ENCODE data around the gene FSD1L. TPM values are rescaled to one million over a fixed set of nuclear protein-coding genes. Genes with fewer than 3 reads are reported as not detected.
"Not testable (repeated sequence)": the region's sequence is repeated elsewhere in the genome, so short reads cannot be mapped to it uniquely, and the experiment has no call there.

FSD1L gene
- polyA plus RNA-seq, 2 donors: 0.33 to 0.41 TPM

DNA sequence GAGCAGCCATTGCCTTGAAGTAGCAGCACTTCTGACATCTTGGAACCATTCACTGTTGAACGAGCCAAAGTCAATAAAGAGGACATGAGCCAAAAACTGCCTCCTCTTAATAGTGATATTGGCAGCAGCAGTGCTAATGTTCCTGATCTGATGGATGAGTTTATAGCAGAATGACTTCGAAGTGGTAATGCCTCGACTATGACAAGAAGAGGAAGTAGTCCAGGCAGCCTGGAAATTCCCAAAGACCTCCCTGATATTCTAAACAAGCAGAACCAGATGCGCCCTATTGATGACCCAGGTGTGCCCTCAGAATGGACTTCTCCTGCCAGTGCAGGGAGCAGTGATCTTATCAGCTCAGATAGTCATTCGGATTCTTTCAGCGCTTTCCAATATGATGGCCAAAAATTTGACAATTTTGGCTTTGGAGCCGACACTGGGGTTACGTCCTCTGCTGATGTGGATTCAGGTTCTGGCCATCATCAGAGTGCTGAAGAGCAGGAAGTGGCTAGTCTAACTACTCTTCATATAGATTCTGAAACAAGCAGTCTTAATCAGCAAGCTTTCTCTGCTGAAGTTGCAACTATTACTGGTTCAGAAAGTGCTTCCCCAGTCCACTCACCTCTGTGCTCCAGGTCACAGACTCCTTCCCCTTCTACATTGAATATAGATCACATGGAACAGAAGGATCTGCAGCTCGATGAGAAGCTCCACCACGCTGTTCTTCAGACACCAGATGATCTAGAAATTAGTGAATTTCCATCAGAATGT, 75.0 kb downstream of the FSD1L start:
- WGBS, 2 donors: 63 to 71% methylated on average over 9 to 10 of the region's 10 CpGs
- not testable (repeated sequence) for H3K36me3 ChIP-seq (ENCODE audit: control insufficient read depth in 2 of 2, insufficient read depth in 2 of 2, low read length in 1 of 2); H3K27ac ChIP-seq (ENCODE audit: low read depth in 2 of 2, low read length in 1 of 2); H3K9me3 ChIP-seq (ENCODE audit: control insufficient read depth in 2 of 2, insufficient read depth in 1 of 2, low read depth in 1 of 2, low read length in 1 of 2); H3K4me3 ChIP-seq (ENCODE audit: low read depth in 1 of 2, low read length in 2 of 2); H3K27me3 ChIP-seq (ENCODE audit: control insufficient read depth in 1 of 2, insufficient read depth in 2 of 2, low read length in 2 of 2); H3K4me1 ChIP-seq (ENCODE audit: control insufficient read depth in 2 of 2, insufficient read depth in 2 of 2, low read length in 1 of 2)

DNA sequence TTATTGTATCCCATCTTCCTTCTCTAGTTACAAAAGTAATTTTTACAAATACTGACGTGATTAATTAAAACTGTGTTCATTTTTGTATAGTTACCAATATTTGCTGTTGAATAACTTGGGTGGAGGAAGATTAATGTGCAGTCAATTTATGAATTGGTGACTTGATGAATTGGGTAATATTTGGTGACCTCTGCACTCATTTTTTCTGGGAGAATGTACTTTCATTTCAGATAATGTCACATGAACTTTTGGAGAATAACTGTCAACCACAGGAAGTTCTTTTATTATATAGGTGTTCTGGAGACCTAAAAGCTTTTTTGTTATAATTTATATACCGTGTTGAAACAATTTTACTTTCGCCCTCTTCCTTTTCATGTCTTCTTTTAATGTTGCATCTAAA, 83.7 kb downstream of the FSD1L start:
- Histone ChIP-seq H3K27ac (ENCODE audit: low read depth in 2 of 2, low read length in 1 of 2) (no peak overlapping the region), H3K36me3 (ENCODE audit: control insufficient read depth in 2 of 2, insufficient read depth in 2 of 2, low read length in 1 of 2) (no peaks in the 10 kb centered on the region), H3K4me1 (ENCODE audit: control insufficient read depth in 2 of 2, insufficient read depth in 2 of 2, low read length in 1 of 2) (no peaks in the 10 kb centered on the region), H3K27me3 (ENCODE audit: control insufficient read depth in 1 of 2, insufficient read depth in 2 of 2, low read length in 2 of 2) (no peaks in the 10 kb centered on the region), H3K4me3 (ENCODE audit: low read depth in 1 of 2, low read length in 2 of 2) (no peak overlapping the region), H3K9me3 (ENCODE audit: control insufficient read depth in 2 of 2, insufficient read depth in 1 of 2, low read depth in 1 of 2, low read length in 1 of 2) (no peaks in the 10 kb centered on the region)
- 72 to 79% methylated on average over 3 of the region's 3 CpGs for WGBS, 2 donors

DNA sequence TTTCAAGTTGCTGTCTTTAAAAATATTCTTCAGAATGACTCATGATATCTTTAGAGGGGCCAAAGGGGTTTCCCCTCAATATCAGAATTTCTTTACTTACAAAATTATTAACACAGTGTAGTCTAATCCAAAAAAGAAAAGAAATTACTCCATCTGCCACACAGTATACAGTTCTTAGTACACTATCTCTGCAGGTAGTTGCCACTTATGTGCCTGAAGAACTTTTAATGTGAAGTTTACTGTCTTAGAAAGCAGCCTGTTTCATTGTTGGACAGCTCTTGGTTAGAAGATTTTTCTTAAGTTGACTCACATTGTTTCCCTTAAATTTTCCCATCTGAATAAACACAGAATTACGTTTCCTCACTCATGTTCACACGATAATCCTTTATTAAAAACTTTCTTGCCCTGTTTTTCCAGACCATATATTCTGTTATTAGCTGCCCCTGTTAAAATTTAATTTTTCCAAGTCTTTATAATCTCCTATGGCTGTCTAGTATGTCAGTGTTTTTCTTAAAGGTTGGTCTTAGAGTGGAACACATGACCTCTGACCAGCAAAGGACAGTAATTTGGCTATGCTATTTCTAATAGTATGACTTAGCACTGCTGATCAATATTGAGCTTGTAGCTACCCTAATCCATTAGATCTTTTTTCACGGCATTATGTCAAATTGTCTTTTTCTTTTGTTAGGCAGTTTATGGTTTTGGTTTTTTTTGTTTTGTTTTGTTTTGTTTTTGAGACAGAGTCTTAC, 88.3 kb downstream of the FSD1L start:
- 89 to 90% methylated on average over 3 of the region's 3 CpGs for WGBS, 2 donors
- H3K4me1 ChIP-seq (ENCODE audit: control insufficient read depth in 2 of 2, insufficient read depth in 2 of 2, low read length in 1 of 2): no peaks in the 10 kb centered on the region

DNA sequence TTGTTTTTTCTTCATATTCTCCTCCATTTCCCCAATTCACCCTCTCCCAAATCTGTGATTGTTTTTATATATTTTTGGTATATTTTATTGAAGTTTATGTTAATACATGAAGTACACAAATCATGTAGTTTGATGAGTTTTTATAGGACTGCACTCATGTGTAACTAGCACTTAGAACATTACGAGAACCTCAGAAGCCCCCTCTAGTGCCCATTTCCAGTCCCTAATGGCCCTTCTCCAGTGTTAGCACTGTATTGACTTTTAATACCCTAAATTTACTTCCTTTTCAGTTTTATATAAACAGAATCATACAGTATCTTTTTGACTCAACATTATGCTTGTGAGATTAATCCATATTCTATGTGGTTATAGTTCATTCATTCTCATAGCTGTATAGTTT, 91.6 kb downstream of the FSD1L start:
- H3K27me3 ChIP-seq (ENCODE audit: control insufficient read depth in 1 of 2, insufficient read depth in 2 of 2, low read length in 2 of 2): no peaks in the 10 kb centered on the region
- H3K4me1 ChIP-seq (ENCODE audit: control insufficient read depth in 2 of 2, insufficient read depth in 2 of 2, low read length in 1 of 2): no peaks in the 10 kb centered on the region
- no peak overlapping the region for H3K4me3 ChIP-seq (ENCODE audit: low read depth in 1 of 2, low read length in 2 of 2)
- no peaks in the 10 kb centered on the region for H3K9me3 ChIP-seq (ENCODE audit: control insufficient read depth in 2 of 2, insufficient read depth in 1 of 2, low read depth in 1 of 2, low read length in 1 of 2)
- no peaks in the 10 kb centered on the region for H3K36me3 ChIP-seq (ENCODE audit: control insufficient read depth in 2 of 2, insufficient read depth in 2 of 2, low read length in 1 of 2)
- WGBS, 2 donors: 98 to 100% methylated on average over 1 of the region's 1 CpG
- H3K27ac ChIP-seq (ENCODE audit: low read depth in 2 of 2, low read length in 1 of 2): no peak overlapping the region

More for the DNA sequence above, 88.3 kb downstream of the FSD1L start:
- no peaks in the 10 kb centered on the region for H3K9me3 ChIP-seq (ENCODE audit: control insufficient read depth in 2 of 2, insufficient read depth in 1 of 2, low read depth in 1 of 2, low read length in 1 of 2)
- H3K36me3 ChIP-seq (ENCODE audit: control insufficient read depth in 2 of 2, insufficient read depth in 2 of 2, low read length in 1 of 2): no peaks in the 10 kb centered on the region
- H3K4me3 ChIP-seq (ENCODE audit: low read depth in 1 of 2, low read length in 2 of 2): no peak overlapping the region
- no peaks in the 10 kb centered on the region for H3K27me3 ChIP-seq (ENCODE audit: control insufficient read depth in 1 of 2, insufficient read depth in 2 of 2, low read length in 2 of 2)
- no peak overlapping the region for H3K27ac ChIP-seq (ENCODE audit: low read depth in 2 of 2, low read length in 1 of 2)

DNA sequence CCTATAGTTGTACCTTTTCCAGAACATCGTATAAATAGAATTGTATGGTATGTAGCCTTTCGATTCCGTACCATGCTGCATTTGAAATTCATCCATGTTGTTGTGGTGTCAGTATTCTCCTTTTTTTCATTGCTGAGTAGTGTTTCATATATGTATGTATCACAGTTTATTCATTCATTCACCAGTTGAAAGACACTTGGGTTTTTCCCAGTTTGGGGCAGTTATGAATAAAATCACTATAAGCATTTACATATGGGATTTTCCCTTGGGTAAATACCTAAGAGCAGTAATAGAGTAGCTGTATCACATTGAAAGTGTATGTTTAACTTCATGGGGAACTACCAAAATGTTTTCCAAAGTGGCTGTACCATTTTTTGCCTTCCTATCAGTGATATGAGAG, 94.0 kb downstream of the FSD1L start:
- no peaks in the 10 kb centered on the region for H3K27me3 ChIP-seq (ENCODE audit: control insufficient read depth in 1 of 2, insufficient read depth in 2 of 2, low read length in 2 of 2)
- H3K36me3 ChIP-seq (ENCODE audit: control insufficient read depth in 2 of 2, insufficient read depth in 2 of 2, low read length in 1 of 2): no peaks in the 10 kb centered on the region
- H3K27ac ChIP-seq (ENCODE audit: low read depth in 2 of 2, low read length in 1 of 2): no peak overlapping the region
- WGBS, 2 donors: 91 to 94% methylated on average over 3 of the region's 3 CpGs
- H3K9me3 ChIP-seq (ENCODE audit: control insufficient read depth in 2 of 2, insufficient read depth in 1 of 2, low read depth in 1 of 2, low read length in 1 of 2): no peaks in the 10 kb centered on the region
- H3K4me1 ChIP-seq (ENCODE audit: control insufficient read depth in 2 of 2, insufficient read depth in 2 of 2, low read length in 1 of 2): no peaks in the 10 kb centered on the region
- no peak overlapping the region for H3K4me3 ChIP-seq (ENCODE audit: low read depth in 1 of 2, low read length in 2 of 2)

DNA sequence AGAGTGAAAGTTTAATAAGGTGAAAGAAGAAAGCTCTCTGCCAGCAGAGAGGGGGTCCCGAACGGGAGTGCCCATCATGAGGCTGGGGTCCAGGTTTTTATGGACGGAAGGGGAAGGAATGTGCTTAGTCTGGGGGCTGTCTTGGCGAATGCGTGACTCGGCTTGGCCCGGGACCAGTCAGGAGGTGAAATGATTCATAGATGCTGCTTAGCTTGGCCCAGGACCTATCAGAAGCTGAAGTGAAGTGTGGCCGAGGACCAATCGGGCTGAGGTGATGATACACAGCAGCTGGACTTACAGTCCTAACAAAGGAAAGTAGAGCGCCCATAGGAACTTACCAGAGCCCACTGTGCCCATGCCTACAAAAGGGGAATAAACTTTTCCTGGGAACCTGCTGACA, 106.2 kb downstream of the FSD1L start:
- WGBS, 2 donors: 84% methylated on average over 10 of the region's 10 CpGs
- no peaks in the 10 kb centered on the region for H3K27me3 ChIP-seq (ENCODE audit: control insufficient read depth in 1 of 2, insufficient read depth in 2 of 2, low read length in 2 of 2)
- no peak overlapping the region for H3K27ac ChIP-seq (ENCODE audit: low read depth in 2 of 2, low read length in 1 of 2)
- H3K4me1 ChIP-seq (ENCODE audit: control insufficient read depth in 2 of 2, insufficient read depth in 2 of 2, low read length in 1 of 2): no peaks in the 10 kb centered on the region
- H3K9me3 ChIP-seq (ENCODE audit: control insufficient read depth in 2 of 2, insufficient read depth in 1 of 2, low read depth in 1 of 2, low read length in 1 of 2): no peaks in the 10 kb centered on the region
- no peak overlapping the region for H3K4me3 ChIP-seq (ENCODE audit: low read depth in 1 of 2, low read length in 2 of 2)
- no peaks in the 10 kb centered on the region for H3K36me3 ChIP-seq (ENCODE audit: control insufficient read depth in 2 of 2, insufficient read depth in 2 of 2, low read length in 1 of 2)

DNA sequence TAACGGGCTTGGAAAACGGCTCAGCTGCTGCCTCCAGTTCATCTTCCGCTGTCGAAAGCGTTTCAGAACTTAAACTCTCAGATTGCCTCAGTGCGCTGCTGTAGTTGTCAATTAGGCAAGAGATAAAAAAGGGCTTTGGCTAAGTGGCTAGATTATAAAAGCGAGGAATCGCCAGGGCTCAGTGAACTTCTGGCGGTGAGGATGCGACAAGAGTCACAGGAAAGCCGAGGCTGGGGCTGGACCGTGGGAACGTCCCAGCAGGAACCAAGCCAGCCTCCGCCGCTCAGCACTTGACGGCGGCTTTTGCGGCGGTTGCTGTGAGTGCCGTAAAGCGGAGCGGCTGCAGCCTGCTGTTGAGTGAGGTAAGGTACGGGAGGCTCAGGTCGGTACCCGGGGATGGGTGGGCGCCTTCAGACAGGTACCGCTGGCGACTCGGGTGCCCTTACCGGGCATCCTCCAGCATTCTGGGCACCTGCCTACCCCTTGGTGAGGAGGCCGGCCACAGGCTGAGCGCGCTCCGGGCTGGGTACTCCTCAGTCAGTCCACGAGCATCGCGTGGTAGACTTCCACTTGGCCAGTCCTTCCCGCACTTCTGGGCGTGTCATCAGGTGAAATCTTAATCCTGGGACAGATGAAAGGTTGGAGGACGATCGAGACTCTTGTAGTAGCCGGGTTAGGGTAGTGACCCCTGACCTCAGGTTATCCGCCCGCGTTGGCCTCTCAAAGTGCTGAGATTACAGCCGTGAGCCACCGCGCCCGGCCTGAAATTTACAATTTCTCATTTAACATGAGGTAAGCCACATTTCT, 110.2 kb downstream of the FSD1L start, which contains the start of gene FKTN:
Gene FKTN (plus strand): TSS at position 328 of the 807 bp plus-strand sequence. CDS start 16,902 bp downstream, outside the sequence.
- WGBS, 2 donors: 1% methylated on average over 49 of the region's 49 CpGs
- no peaks in the 10 kb centered on the region for H3K36me3 ChIP-seq (ENCODE audit: control insufficient read depth in 2 of 2, insufficient read depth in 2 of 2, low read length in 1 of 2)
- H3K4me3 ChIP-seq (ENCODE audit: low read depth in 1 of 2, low read length in 2 of 2): peak within 1 kb of the TSS; percentile 72 to 93
- no peaks in the 10 kb centered on the region for H3K9me3 ChIP-seq (ENCODE audit: control insufficient read depth in 2 of 2, insufficient read depth in 1 of 2, low read depth in 1 of 2, low read length in 1 of 2)
- no peaks in the 10 kb centered on the region for H3K4me1 ChIP-seq (ENCODE audit: control insufficient read depth in 2 of 2, insufficient read depth in 2 of 2, low read length in 1 of 2)
- H3K27me3 ChIP-seq (ENCODE audit: control insufficient read depth in 1 of 2, insufficient read depth in 2 of 2, low read length in 2 of 2): no peaks in the 10 kb centered on the region
- peak within 1 kb of the TSS in 1 of 2 donors; percentile 63 for H3K27ac ChIP-seq (ENCODE audit: low read depth in 2 of 2, low read length in 1 of 2)

DNA sequence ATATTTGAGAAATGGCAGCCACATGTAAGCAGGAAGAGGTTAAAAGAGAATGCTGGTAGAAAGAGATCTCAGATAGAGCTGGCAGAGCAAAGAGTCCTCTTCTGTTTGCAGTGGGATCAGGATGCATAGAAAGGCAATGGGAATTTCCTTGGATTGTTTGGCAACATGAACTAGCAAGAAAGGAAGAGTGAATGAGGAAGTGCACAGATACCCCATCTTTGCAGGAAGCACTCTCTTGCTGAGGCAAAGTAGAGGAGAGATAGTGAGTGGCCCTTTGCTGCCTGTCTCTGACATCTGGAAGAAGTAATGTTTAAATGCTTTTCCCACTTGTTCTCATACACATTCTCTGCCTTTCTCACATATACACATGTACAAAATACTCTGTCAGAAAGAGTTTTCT, 124.6 kb downstream of the FSD1L start:
- no peaks in the 10 kb centered on the region for H3K36me3 ChIP-seq (ENCODE audit: control insufficient read depth in 2 of 2, insufficient read depth in 2 of 2, low read length in 1 of 2)
- H3K27ac ChIP-seq (ENCODE audit: low read depth in 2 of 2, low read length in 1 of 2): no peak overlapping the region

DNA sequence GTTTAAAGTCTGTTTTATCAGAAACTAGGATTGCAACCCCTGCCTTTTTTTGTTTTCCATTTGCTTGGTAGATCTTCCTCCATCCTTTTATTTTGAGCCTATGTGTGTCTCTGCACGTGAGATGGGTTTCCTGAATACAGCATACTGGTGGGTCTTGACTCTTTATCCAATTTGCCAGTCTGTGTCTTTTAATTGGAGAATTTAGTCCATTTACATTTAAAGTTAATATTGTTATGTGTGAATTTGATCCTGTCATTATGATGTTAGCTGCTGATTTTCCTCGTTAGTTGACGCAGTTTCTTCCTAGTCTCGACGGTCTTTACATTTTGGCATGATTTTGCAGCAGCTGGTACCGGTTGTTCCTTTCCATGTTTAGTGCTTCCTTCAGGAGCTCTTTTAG, 132.1 kb downstream of the FSD1L start:
- not testable (repeated sequence) for H3K27ac ChIP-seq (ENCODE audit: low read depth in 2 of 2, low read length in 1 of 2); H3K4me3 ChIP-seq (ENCODE audit: low read depth in 1 of 2, low read length in 2 of 2); H3K9me3 ChIP-seq (ENCODE audit: control insufficient read depth in 2 of 2, insufficient read depth in 1 of 2, low read depth in 1 of 2, low read length in 1 of 2); H3K36me3 ChIP-seq (ENCODE audit: control insufficient read depth in 2 of 2, insufficient read depth in 2 of 2, low read length in 1 of 2); H3K4me1 ChIP-seq (ENCODE audit: control insufficient read depth in 2 of 2, insufficient read depth in 2 of 2, low read length in 1 of 2); H3K27me3 ChIP-seq (ENCODE audit: control insufficient read depth in 1 of 2, insufficient read depth in 2 of 2, low read length in 2 of 2)
- WGBS, 2 donors: 98 to 99% methylated on average over 5 of the region's 6 CpGs

More for the DNA sequence above, 124.6 kb downstream of the FSD1L start:
- H3K27me3 ChIP-seq (ENCODE audit: control insufficient read depth in 1 of 2, insufficient read depth in 2 of 2, low read length in 2 of 2): no peaks in the 10 kb centered on the region
- no peaks in the 10 kb centered on the region for H3K9me3 ChIP-seq (ENCODE audit: control insufficient read depth in 2 of 2, insufficient read depth in 1 of 2, low read depth in 1 of 2, low read length in 1 of 2)
- H3K4me3 ChIP-seq (ENCODE audit: low read depth in 1 of 2, low read length in 2 of 2): no peak overlapping the region
- H3K4me1 ChIP-seq (ENCODE audit: control insufficient read depth in 2 of 2, insufficient read depth in 2 of 2, low read length in 1 of 2): no peaks in the 10 kb centered on the region

Measured in esophagus (tissue), 2 donors.